Astrocyte (in vitro differentiated cells and primary cell): Measurements from ENCODE around the gene ERC1. TPM values are rescaled to one million over a fixed set of nuclear protein-coding genes. Genes with fewer than 3 reads are reported as not detected.

Source experiments
- DNase-seq: peaks from one replicate; pipeline ENCODE4 v3.0.0-alpha.2; 2010; ENCODE audit warnings: low read depth
- FAIRE-seq: peaks from 2 replicates; lab custom pipeline; 2011; peaks lifted over from hg19 to GRCh38; lab: Jason Lieb, UNC
- H2AFZ ChIP-seq: 2 replicates; pipeline ENCODE4 v1.6.0; 2012; ENCODE audit warnings: low read depth, low read length, inconsistent platforms
- H3K27ac ChIP-seq: 2 replicates; pipeline ENCODE4 v1.5.1; 2011; ENCODE audit warnings: low read depth, low read length, inconsistent platforms
- H3K27me3 ChIP-seq: 2 replicates; pipeline ENCODE4 v1.6.0; 2011; ENCODE audit warnings: low read length, inconsistent platforms; ENCODE audit not compliant: insufficient read depth
- H3K36me3 ChIP-seq: 2 replicates; pipeline ENCODE4 v1.5.1; 2011; ENCODE audit warnings: low read length, inconsistent platforms; ENCODE audit not compliant: insufficient read depth
- H3K4me1 ChIP-seq: 2 replicates; pipeline ENCODE4 v1.5.1; 2011; ENCODE audit warnings: low read length, inconsistent platforms; ENCODE audit not compliant: insufficient read depth
- H3K4me2 ChIP-seq: 2 replicates; pipeline ENCODE4 v1.6.0; 2012; ENCODE audit warnings: low read length, inconsistent platforms
- H3K4me3 ChIP-seq: 2 replicates; pipeline ENCODE4 v1.5.1; 2011; ENCODE audit warnings: low read depth, mild to moderate bottlenecking, low read length, inconsistent platforms; ENCODE audit not compliant: insufficient read depth
- H3K79me2 ChIP-seq: 2 replicates; pipeline ENCODE4 v1.6.0; 2012; ENCODE audit warnings: mild to moderate bottlenecking, low read length, inconsistent platforms; ENCODE audit not compliant: insufficient read depth
- H3K9ac ChIP-seq: 2 replicates; pipeline ENCODE4 v1.6.0; 2012; ENCODE audit warnings: mild to moderate bottlenecking, low read length, inconsistent platforms
- H3K9me3 ChIP-seq: 2 replicates; pipeline ENCODE4 v1.5.1; 2012; ENCODE audit warnings: low read depth, mild to moderate bottlenecking, low read length, inconsistent platforms; ENCODE audit not compliant: insufficient read depth
- H4K20me1 ChIP-seq: 2 replicates; pipeline ENCODE4 v1.6.0; 2012; ENCODE audit warnings: low read length, inconsistent platforms; ENCODE audit not compliant: insufficient read depth
- H3K27ac Mint-ChIP-seq: one replicate; pipeline ENCODE4 v1.8.0; 2021; ENCODE audit warnings: mild to moderate bottlenecking, mixed read lengths; ENCODE audit not compliant: unreplicated experiment
- H3K27me3 Mint-ChIP-seq: one replicate; pipeline ENCODE4 v1.8.0; 2021; ENCODE audit warnings: low read depth, mixed read lengths; ENCODE audit not compliant: unreplicated experiment
- H3K36me3 Mint-ChIP-seq: one replicate; pipeline ENCODE4 v1.8.0; 2021; ENCODE audit warnings: low read depth, mixed read lengths; ENCODE audit not compliant: unreplicated experiment
- H3K4me1 Mint-ChIP-seq: one replicate; pipeline ENCODE4 v1.8.0; 2021; ENCODE audit warnings: low read depth, mixed read lengths; ENCODE audit not compliant: unreplicated experiment
- H3K4me3 Mint-ChIP-seq: one replicate; pipeline ENCODE4 v1.8.0; 2021; ENCODE audit warnings: mild to moderate bottlenecking, moderate library complexity, mixed read lengths; ENCODE audit not compliant: unreplicated experiment
- H3K9me3 Mint-ChIP-seq: one replicate; pipeline ENCODE4 v1.8.0; 2021; ENCODE audit warnings: mild to moderate bottlenecking, mixed read lengths; ENCODE audit not compliant: unreplicated experiment
- EZH2 ChIP-seq: IDR thresholded peaks from 2 replicates; pipeline ENCODE4 v1.6.1; 2012; ENCODE audit warnings: mild to moderate bottlenecking, low read length, inconsistent platforms; ENCODE audit not compliant: insufficient read depth
- total RNA-seq: library from RNA; stranded (reverse); gene quantifications from 2 replicates; pipeline ENCODE4 v1.2.1, GENCODE V29; 2021
- TF ChIP-seq, protein P1 (sequence below): IDR thresholded peaks from 2 replicates; pipeline ENCODE4 v1.5.1; 2011; ENCODE audit warnings: low read depth, mild to moderate bottlenecking, inconsistent platforms, low read length, moderate library complexity; ENCODE audit not compliant: insufficient read depth

Gene ERC1
- total RNA-seq, 1 donor from 2014 or later, result 67.1 TPM

DNA sequence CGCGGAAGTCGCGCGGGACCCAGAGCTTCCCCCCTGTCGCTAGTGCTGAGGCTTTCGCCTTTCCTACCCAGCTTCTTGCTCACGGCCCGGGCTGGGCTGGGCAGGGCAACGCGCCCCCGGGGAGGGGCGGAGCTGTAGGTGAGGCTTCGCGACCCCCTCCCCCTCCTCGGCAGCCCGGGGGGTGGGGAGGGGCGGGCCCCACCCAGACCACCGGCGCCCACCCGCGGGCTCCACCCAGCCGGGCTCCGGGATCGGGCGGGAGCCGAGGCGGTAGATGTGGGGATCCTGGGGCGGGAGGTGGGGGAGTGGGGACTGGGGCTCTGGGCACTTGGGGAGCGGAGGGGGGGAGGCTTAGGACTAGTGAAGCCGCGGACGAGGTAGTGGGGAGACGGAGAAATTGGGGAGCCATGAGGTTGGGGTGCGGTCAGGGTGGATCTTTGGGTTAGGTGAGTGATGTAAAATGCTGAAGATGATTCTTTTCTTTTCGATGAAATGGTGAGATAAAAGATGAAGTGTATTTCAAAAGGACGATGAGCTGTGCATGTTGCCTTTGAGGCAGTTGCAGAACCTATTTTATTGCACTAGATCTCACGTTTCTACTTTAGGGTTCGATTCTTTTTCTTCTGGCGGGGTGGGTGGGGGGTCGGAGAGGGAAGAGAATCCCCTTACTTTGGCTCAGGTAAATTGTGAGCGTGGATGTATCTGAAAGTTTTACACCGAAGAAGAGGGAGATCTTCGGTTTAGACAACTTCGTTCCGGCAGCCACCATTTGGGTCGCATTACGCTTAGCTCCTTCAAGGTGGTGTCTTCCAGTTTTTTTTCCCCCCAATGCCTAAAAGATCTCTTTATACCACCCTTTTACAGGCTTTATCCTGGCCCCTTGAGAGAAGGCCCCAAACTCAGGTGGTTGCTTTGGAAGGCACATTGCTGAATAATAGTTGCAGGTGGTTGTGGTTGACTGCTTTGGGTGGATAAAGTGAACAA lies 619 bp downstream of the ERC1 start:
- H3K79me2 ChIP-seq, result peaks cover 30% of the 10 kb centered on the region
- peaks cover 26% of the 10 kb centered on the region for H4K20me1 ChIP-seq
- DNase-seq (no peak), FAIRE-seq (no peak)
- peak overlapping the region; percentile 68 for H2AFZ ChIP-seq
- H3K27me3 Mint-ChIP-seq, result no peaks in the 10 kb centered on the region
- peak overlapping the region; percentile 98 for H3K4me3 Mint-ChIP-seq
- H3K36me3 Mint-ChIP-seq, result no peaks in the 10 kb centered on the region
- H3K36me3 ChIP-seq, result no peaks in the 10 kb centered on the region
- H3K27ac ChIP-seq, result peak overlapping the region; percentile 54
- H3K27me3 ChIP-seq, result no peaks in the 10 kb centered on the region
- peak overlapping the region; percentile 75 for H3K27ac Mint-ChIP-seq
- H3K4me3 ChIP-seq, result peak overlapping the region; percentile 75
- peaks cover 29% of the 10 kb centered on the region for H3K4me1 Mint-ChIP-seq
- no peaks in the 10 kb centered on the region for H3K9me3 Mint-ChIP-seq
- no peak for TF ChIP-seq EZH2
- TF ChIP-seq, protein P1, sequence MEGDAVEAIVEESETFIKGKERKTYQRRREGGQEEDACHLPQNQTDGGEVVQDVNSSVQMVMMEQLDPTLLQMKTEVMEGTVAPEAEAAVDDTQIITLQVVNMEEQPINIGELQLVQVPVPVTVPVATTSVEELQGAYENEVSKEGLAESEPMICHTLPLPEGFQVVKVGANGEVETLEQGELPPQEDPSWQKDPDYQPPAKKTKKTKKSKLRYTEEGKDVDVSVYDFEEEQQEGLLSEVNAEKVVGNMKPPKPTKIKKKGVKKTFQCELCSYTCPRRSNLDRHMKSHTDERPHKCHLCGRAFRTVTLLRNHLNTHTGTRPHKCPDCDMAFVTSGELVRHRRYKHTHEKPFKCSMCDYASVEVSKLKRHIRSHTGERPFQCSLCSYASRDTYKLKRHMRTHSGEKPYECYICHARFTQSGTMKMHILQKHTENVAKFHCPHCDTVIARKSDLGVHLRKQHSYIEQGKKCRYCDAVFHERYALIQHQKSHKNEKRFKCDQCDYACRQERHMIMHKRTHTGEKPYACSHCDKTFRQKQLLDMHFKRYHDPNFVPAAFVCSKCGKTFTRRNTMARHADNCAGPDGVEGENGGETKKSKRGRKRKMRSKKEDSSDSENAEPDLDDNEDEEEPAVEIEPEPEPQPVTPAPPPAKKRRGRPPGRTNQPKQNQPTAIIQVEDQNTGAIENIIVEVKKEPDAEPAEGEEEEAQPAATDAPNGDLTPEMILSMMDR, result no peak
- peak overlapping the region; percentile 94 for H3K9ac ChIP-seq
- H3K9me3 ChIP-seq, result no peaks in the 10 kb centered on the region
- H3K4me2 ChIP-seq, result peak overlapping the region; percentile 96
- peaks cover 18% of the 10 kb centered on the region for H3K4me1 ChIP-seq

DNA sequence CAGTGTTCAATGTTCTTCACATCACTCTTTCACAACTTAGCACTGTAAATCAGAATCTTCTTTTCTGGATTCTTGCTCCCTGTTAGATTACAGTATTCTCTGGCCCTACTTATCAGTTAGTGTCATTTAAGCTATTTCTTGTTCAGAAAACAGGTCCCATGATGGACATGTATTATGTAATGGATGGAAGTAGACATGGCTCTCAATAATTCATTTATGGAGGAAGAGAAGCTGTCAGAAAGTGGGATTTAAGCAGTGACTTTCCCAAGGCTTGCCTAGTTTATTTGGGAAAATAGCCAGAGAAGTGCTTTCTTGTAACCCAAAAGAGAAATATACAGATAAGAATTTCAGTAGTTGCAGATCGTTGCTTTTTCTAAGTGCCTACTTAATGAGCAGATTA lies 1.6 kb downstream of the ERC1 start:
- no peaks in the 10 kb centered on the region for H3K36me3 ChIP-seq

More for the DNA sequence above, 1.6 kb downstream of the ERC1 start:
- Histone ChIP-seq H4K20me1 (peaks cover 36% of the 10 kb centered on the region), H3K4me2 (peak overlapping the region; percentile 96), H3K4me3 (no peak overlapping the region), H3K27ac (no peak overlapping the region), H2AFZ (no peak overlapping the region), H3K4me1 (peaks cover 18% of the 10 kb centered on the region), H3K9me3 (no peaks in the 10 kb centered on the region), H3K9ac (no peak overlapping the region), H3K79me2 (peaks cover 40% of the 10 kb centered on the region), H3K27me3 (no peaks in the 10 kb centered on the region)
- Mint-ChIP-seq H3K27me3 (no peaks in the 10 kb centered on the region), H3K4me3 (peak overlapping the region; percentile 98), H3K36me3 (no peaks in the 10 kb centered on the region), H3K4me1 (peaks cover 29% of the 10 kb centered on the region), H3K9me3 (no peaks in the 10 kb centered on the region), H3K27ac (no peak overlapping the region)
- no peak for FAIRE-seq
- no peak for DNase-seq
- TF ChIP-seq, protein P1, result no peak
- TF ChIP-seq EZH2, result no peak
